Upper lobe of right lung (tissue), 1 donor: Measurements from ENCODE around the gene QSOX1. TPM values are rescaled to one million over a fixed set of nuclear protein-coding genes. Genes with fewer than 3 reads are reported as not detected.
A peak's percentile ranks its signal among the peaks of the same experiment; 100 is the strongest.

Experiments used
- ATAC-seq: fragments of 200-7000 bp; cut with Tn5 transposase; one replicate; pipeline ENCODE4 v1.9.1; 2020; ENCODE audit warnings: mild to moderate bottlenecking, moderate library complexity
- DNase-seq: peaks from one replicate; pipeline ENCODE4 v3.0.0-alpha.2; 2020
- H3K27ac ChIP-seq: fragments of 200-600 bp; one replicate; pipeline ENCODE4 v1.8.0; 2022
- H3K27me3 ChIP-seq: fragments of 200-600 bp; one replicate; pipeline ENCODE4 v1.8.0; 2022; ENCODE audit warnings: mild to moderate bottlenecking
- H3K36me3 ChIP-seq: fragments of 200-600 bp; one replicate; pipeline ENCODE4 v1.8.0; 2022
- H3K4me1 ChIP-seq: fragments of 200-600 bp; one replicate; pipeline ENCODE4 v1.8.0; 2022
- H3K4me3 ChIP-seq: fragments of 200-600 bp; one replicate; pipeline ENCODE4 v1.8.0; 2022; ENCODE audit warnings: mild to moderate bottlenecking
- H3K9me3 ChIP-seq: fragments of 200-600 bp; one replicate; pipeline ENCODE4 v1.8.0; 2022
- intact Hi-C: fragments of 100-400 bp; cut with DNase I; formaldehyde crosslinking; loops from one replicate; pipeline ENCODE4 v1.11.0; 2022
- total RNA-seq: library from RNA; stranded (reverse); fragmentation: NEBNext Ultra II Directional; extraction: Animal tissue kit (Norgen Biotek cat#: 25700); gene quantifications from one replicate; pipeline ENCODE4 v1.2.1, GENCODE V29; 2021
- TF ChIP-seq, protein P1 (sequence below): fragments of 200-600 bp; IDR thresholded peaks from one replicate; pipeline ENCODE4 v1.8.0; 2022; ENCODE audit warnings: antibody characterized with exemption
- donor health status: DM: no; HTN: yes; CAD: no; lungs with severe emphysema.

Gene QSOX1
- total RNA-seq, 1 donor from 2014 or later = 275 TPM

DNA sequence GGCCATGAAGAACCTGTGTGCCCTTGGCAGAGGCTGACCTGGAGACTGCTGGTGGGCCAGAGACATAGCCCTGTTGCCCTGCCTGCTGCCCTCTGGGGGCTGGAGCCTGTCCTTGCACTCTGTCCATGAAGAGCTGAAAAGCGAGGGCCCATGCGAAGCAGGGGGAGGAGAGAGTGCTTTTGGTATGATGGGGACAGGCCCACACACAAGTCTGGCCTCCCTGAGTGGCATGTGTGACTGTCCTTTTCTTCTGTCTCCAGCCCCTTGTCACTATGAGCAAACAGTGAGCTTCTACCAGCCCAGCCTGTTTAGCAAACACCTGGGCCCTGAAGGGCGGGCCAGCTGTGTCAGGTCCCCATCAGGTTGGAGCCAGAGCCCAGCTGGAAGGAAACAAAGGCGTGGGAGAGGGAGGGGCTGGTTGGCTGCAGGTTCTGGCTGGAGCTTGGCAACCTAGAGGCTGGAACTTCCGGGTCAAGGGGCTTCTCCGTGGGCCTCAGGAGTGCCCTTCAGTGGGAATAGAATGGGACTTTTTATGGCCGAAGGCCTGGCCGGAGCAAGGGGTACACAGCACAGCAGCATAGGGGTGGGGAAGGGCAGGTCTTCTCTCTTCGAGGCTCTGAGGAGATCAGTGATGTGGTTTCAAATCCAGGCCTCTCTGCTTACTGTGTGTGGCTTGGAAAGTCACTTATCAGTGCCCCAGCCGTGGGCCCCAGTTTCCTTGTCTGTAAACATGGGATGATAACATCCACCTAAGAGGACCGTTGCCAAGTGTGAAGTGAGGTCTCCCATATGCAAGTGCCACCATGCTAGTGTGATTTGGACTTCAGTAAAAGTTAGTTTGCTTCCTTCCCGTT, 14.3 kb downstream of the QSOX1 start:
- TF ChIP-seq, protein P1, sequence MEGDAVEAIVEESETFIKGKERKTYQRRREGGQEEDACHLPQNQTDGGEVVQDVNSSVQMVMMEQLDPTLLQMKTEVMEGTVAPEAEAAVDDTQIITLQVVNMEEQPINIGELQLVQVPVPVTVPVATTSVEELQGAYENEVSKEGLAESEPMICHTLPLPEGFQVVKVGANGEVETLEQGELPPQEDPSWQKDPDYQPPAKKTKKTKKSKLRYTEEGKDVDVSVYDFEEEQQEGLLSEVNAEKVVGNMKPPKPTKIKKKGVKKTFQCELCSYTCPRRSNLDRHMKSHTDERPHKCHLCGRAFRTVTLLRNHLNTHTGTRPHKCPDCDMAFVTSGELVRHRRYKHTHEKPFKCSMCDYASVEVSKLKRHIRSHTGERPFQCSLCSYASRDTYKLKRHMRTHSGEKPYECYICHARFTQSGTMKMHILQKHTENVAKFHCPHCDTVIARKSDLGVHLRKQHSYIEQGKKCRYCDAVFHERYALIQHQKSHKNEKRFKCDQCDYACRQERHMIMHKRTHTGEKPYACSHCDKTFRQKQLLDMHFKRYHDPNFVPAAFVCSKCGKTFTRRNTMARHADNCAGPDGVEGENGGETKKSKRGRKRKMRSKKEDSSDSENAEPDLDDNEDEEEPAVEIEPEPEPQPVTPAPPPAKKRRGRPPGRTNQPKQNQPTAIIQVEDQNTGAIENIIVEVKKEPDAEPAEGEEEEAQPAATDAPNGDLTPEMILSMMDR = peak; percentile 55
- intact Hi-C loops = no loop called here
- Histone ChIP-seq H3K4me1 (peaks cover 52% of the 10 kb centered on the region), H3K36me3 (peaks cover 21% of the 10 kb centered on the region), H3K9me3 (no peaks in the 10 kb centered on the region), H3K27me3 (no peaks in the 10 kb centered on the region), H3K4me3 (no peak overlapping the region), H3K27ac (peak overlapping the region; percentile 2)
- ATAC-seq = peak; percentile 70
- DNase-seq = peak; percentile 78

DNA sequence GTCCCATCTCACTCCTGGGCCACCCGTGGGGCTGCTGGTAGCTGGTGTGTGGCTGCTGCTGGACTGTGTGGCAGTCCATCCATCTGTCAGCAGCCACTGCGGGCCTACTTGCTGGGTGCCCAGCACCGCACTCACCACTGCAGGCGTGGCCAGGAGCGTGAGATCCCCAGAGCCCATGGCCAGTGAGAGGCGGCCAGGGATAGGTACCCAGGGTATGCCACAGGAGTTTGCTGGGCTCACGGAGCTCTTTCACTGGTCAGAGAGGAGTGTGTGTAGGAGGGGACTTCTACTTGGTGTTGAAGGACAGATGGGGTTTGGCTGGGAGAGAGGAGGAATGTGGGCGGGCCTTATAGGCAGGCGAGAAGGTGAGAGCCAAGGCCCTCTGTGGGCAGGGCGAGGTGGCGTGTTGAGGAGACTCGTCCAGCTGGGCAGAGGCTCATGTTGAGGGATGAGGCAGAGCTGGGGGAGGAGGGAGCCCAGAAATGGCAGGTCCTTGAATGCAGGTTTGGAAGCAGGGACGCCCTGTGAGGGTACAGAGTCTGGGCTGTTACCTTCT, 15.0 kb downstream of the QSOX1 start:
- TF ChIP-seq, protein P1 = no peak
- Histone ChIP-seq H3K27me3 (no peaks in the 10 kb centered on the region), H3K27ac (peak overlapping the region; percentile 2), H3K4me3 (no peak overlapping the region), H3K9me3 (no peaks in the 10 kb centered on the region), H3K4me1 (peaks cover 57% of the 10 kb centered on the region), H3K36me3 (peaks cover 21% of the 10 kb centered on the region)
- DNase-seq = peak; percentile 63
- intact Hi-C loops = no loop called here
- ATAC-seq = no peak

GRCh38 chr1:180170546-180171151, 16.0 kb downstream of the QSOX1 start:
- H3K4me3 ChIP-seq = no peak overlapping the region
- ATAC-seq = no peak
- H3K27ac ChIP-seq = no peak overlapping the region
- no peaks in the 10 kb centered on the region for H3K27me3 ChIP-seq
- intact Hi-C loops = no loop called here
- H3K36me3 ChIP-seq = peaks cover 22% of the 10 kb centered on the region
- peak; percentile 30 for DNase-seq
- no peaks in the 10 kb centered on the region for H3K9me3 ChIP-seq
- TF ChIP-seq, protein P1 = no peak
- peaks cover 48% of the 10 kb centered on the region for H3K4me1 ChIP-seq

GRCh38 chr1:180171691-180172090, 17.0 kb downstream of the QSOX1 start:
- H3K27ac ChIP-seq = no peak overlapping the region
- intact Hi-C loops = no loop called here
- ATAC-seq (no peak), DNase-seq (peak; percentile 26)
- no peaks in the 10 kb centered on the region for H3K27me3 ChIP-seq
- H3K36me3 ChIP-seq = peaks cover 27% of the 10 kb centered on the region
- no peak overlapping the region for H3K4me3 ChIP-seq
- H3K9me3 ChIP-seq = no peaks in the 10 kb centered on the region
- TF ChIP-seq, protein P1 = no peak
- H3K4me1 ChIP-seq = peaks cover 39% of the 10 kb centered on the region

GRCh38 chr1:180173451-180173850, 18.8 kb downstream of the QSOX1 start:
- intact Hi-C loops = no loop called here
- Histone ChIP-seq H3K27me3 (no peaks in the 10 kb centered on the region), H3K36me3 (peaks cover 15% of the 10 kb centered on the region), H3K27ac (no peak overlapping the region), H3K4me1 (peaks cover 21% of the 10 kb centered on the region), H3K9me3 (no peaks in the 10 kb centered on the region), H3K4me3 (no peak overlapping the region)
- DNase-seq (no peak), ATAC-seq (no peak)
- TF ChIP-seq, protein P1 = no peak
